GM18519 (cell line): ENCODE results near the gene PLAC1.

Experiments
- ATAC-seq: cut with Tn5 transposase; IDR thresholded peaks from one replicate; pipeline ENCODE4 v1.9.1; 2021; ENCODE audit warnings: mild to moderate bottlenecking, moderate library complexity; ENCODE audit not compliant: unreplicated experiment, low FRiP score

Gene PLAC1

GRCh38 chrX:134592303-134592702, 66.0 kb downstream of the PLAC1 start:
- ATAC-seq: no peak

GRCh38 chrX:134591502-134591901, 66.8 kb downstream of the PLAC1 start:
- ATAC-seq: no peak

DNA sequence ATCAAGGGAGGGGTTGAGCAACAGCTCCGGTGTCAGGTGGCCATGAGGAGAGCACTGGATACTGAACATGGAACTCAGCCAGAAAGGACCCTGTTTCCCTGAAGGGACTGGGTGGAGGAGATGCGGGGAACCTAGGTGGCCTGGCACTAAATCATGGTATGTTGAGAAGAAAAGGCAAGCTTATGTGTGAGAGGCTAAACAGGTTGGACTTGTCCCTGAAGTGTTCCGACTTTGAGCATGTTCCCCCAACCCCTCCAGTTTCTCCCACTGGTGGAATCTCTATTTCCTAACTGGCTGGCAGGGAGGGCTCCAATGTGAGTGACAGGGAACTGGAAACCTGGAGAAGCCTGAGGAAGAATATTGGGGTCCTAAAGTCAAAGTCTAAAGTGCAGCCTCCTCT, 69.5 kb downstream of the PLAC1 start:
- ATAC-seq: no peak

GRCh38 chrX:134580907-134581306, 77.4 kb downstream of the PLAC1 start:
- ATAC-seq: no peak

GRCh38 chrX:134573683-134574035, 84.6 kb downstream of the PLAC1 start:
- ATAC-seq: no peak

DNA sequence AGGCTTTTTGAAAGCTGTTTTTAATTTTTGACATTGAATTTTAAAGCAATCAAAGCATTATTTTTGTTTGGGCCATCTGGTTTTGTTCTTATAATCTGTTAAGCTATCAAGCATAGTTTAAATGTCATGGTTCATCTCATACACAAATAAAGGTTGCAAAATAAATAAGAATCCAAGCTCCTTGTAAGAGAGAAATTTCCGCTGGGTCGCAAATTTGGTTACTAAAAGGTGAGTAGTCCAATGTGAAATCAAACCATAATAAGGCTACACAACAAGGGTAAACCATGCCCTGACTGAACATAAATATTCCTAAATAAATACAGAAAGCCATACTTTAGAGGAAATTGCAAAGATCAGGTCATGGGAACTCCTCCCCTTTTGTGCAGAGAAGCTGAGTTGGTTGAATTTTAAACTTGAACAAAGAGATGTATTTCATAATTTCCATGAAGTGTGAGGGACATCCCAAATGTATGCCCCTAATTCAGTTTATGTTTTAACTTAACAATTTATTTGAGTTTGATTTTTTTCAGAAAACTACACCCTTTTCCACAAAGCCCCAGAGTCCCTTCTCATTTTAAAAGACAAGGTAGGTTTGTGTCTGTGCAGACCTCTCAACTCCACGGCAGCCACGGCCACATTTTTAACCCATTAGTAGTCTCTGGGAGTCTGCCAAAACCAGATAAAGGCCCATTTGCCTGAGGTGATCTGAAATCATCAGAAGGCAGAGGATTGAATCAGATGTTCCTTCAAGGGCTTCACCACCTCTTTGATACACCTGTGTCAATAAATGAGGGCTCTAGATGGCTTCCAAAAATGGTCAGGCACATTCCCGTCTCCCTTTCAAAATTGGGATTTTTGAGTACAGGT, 85.2 kb downstream of the PLAC1 start:
- ATAC-seq: no peak

- no peak for ATAC-seq
These were observed 86.5 kb downstream of the PLAC1 start for GRCh38 chrX:134571796-134572195.

DNA sequence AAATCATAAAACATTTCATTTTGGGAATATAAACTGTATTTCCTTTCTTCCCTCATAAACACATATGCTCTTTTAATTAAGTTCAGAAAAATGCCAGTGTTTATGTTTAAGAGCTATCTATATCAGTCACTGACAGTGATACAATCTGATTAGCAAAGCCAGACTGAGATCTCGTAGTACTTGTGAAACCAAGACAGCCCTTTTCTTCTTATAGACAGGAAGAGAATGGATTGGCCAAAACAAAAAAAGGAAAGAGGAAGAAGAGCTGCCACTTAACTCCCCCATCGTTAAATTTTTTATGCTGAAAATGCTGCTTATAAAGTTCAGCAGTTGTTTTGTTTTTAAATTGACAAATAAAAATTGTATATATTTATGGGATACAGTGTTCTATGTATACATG, 87.4 kb downstream of the PLAC1 start:
- ATAC-seq: no peak

DNA sequence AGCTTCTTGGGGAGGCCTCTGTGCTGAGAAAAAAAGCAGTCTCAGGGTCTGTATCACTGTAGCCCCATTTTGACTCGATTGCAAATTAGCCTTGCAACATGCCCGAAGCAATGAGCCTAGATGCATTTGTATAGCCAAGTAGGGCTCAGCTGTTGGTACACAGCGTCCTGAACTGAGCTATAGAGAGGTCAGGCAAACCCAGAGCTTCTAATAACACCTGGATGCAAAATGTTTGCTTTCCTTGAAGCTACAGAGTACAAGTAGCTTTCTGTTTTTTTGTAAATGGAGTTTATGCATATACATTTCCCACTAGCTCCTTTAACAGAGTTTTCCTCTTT, 87.8 kb downstream of the PLAC1 start:
- ATAC-seq: no peak

GRCh38 chrX:134569306-134569705, 89.0 kb downstream of the PLAC1 start:
- ATAC-seq: no peak

GRCh38 chrX:134568285-134569016, 89.8 kb downstream of the PLAC1 start:
- no peak for ATAC-seq

DNA sequence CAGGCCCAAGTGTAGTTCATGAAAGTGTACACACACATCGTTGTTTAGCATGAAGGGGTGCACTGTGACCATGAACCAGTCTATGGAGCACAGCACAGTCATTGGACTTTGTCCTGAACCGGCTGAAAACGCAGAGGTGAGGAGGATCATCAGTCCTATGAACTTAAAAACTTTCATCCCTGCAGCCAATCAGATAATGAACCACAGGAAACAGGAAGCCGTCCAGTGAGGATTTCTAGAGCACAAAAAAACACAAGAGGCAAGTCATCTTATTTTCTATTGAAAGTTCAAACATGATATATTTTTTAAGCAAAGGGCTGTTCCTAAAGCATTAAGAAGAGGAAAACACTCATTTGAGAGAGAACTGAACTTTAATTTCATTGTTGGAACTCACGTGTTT, 91.8 kb downstream of the PLAC1 start:
- no peak for ATAC-seq

DNA sequence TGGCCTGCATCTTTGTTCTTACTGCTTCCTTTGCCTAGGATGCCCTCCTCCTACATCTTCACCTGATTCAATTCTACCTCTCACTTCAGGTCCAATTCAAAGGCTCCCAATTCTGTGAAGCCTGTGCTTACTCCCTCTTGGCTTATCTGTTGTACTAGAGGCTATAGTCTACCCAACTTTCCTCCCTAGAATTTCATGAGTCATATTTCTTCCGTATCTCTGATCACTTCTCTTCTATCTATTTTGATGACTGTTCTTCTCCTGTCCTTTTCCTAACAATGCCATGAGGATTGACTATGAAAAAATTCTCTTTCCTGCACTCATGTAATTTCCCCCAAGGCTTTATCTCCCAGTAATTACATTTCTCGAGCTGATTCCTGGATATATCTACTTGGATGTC, 96.3 kb downstream of the PLAC1 start:
- no peak for ATAC-seq

- no peak for ATAC-seq
These were observed 100.1 kb downstream of the PLAC1 start for GRCh38 chrX:134558133-134558532.

- no peak for ATAC-seq
These were observed 104.0 kb downstream of the PLAC1 start for GRCh38 chrX:134554291-134554690.

DNA sequence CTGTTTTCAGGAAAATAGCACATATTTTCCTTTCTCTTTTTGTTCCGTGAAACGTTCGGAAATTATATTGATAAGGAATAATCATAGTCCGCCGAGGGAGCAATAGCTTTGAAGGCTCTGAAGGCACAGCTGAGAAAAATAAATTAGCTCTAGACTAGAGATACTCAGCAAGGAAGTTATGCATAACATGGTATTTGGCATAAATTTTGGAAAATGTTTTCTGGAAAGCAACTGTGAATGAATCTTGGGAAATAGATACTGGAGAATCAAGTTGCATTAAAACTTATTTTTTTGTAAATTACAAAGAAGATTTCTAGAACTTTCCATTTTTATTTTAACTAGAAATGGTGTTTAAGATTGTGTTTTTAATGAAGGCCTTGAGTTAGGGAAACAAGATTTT, 105.9 kb downstream of the PLAC1 start:
- no peak for ATAC-seq

DNA sequence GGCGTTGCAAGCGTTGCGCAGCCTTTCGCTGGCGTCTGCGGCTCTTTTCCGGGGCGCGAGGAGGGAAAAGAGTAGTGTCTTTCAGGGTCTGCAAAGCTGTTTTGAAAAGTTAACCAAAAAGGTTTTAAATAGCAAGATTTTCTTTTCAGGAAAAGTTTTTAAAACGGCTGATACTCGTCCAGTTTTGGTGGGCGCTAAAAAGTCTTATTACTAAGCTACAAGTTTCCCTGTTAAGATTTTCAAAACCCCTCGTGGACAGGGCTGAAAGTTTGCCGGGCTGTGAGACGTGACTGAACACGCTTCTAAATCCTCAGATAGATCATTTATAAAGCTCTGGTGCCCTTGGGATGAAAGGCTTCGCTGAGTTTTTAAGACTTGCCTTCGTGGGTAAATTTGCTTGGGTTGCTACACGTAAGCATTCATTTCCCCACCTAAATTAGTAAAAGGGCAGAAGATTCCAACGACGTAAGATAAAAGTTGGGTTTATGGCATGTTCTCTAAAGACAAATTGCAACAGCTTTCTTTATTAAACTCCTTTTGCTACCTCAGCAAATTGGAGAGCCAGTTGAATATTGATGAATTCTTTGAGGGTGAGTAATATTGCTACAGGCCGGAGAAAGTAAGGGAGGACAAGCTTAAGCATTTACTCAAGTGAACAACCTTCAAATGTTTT, 106.8 kb downstream of the PLAC1 start:
- no peak for ATAC-seq

DNA sequence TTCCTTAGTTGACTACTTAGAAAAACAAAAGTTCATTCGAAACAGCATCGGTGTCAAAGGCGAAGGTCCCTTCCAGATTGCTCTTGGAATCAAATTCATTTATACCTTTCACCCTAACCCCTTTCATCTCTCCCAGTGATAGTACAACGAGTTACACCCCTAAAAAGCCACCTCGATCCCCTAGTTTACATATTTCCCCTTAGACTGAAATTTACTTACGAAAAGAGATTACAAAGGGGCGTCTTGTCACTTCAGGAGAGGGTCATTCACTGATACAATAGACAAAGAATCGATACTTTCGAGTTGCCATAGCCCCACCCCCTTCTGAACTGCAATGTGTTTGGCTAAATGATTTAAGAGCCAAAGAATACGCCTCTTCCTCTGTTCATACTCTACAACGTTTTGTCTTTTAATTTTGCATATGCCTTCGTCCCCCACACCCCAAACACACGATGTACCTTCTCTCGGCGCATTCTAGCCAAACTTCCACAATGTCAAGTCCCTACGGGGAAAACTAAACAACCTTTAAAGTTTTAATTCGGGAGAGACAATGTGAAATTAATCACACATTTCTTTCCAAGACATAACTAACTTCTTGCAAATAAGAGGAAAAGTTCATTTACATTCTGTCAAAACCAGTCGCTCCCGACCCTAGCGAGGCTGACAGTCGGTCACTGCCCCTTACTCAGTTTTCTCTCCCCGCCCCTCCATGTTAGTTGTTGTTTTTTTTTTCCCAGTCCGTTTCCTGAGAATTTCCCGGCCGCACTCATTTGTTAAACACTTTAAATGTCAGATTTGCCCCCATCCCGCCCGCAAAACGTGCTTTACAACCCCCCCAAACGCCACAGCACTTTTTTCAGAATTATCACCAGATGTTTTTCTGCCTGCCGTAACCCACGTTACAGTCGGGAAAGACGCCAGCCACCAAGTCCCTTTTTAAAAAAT, 109.7 kb downstream of the PLAC1 start:
- ATAC-seq: no peak

DNA sequence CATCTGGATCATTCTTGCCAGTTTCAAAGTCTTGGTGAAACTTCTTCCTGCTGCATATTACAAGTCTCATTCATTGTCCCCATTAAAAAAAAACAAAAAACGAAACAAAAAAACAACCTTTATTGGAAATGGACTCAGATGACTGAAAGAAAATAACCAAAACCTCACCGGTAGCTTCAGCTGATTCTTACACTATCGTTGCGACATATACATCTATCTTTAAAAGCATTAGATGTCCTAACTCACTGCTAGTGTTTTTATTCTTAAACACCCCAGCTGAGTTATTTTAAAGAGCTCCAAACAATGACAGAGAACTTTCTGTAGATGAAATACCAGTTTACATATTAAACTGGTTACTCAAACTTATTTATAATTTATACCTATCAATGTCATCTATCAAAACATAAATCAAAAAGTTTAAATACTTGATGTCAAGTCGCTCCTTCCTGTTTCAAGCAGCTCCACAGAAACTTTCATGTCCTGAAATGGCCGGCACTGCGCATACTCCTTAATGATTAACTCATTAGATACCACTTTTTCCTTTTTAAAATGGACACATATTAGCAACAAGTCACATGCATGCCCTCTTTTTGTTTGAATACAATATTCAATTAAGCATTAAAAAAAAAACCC, 111.1 kb downstream of the PLAC1 start:
- ATAC-seq: no peak

DNA sequence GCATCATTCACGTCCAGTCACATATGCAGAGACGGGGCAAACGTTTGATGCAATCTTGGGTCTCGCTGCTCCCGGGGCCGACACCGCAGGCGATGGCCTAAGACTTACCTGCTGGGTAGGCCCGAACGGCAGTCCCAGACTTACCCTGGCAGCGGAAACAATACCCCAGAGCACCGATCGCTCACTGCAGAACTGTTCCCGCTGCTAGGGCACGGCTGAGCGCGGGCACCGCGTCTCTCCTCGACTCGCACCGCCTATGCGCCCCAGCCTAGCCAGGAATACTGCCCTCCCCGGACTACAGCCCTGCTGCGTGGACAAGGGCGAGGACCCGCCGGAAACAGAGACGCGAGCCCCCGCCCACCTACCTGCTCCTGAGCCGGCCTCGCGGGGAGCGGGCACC, 112.1 kb downstream of the PLAC1 start:
- no peak for ATAC-seq
